GM12874 (cell line): ENCODE measurements around the gene ZNF423.

Experiments
- TF ChIP-seq, protein P1 (sequence below): IDR thresholded peaks from 2 replicates; pipeline ENCODE4 v1.5.1; 2011; ENCODE audit warnings: low read depth, mild to moderate bottlenecking, control low read depth, low read length, moderate library complexity; ENCODE audit not compliant: insufficient read depth

ZNF423 gene

DNA sequence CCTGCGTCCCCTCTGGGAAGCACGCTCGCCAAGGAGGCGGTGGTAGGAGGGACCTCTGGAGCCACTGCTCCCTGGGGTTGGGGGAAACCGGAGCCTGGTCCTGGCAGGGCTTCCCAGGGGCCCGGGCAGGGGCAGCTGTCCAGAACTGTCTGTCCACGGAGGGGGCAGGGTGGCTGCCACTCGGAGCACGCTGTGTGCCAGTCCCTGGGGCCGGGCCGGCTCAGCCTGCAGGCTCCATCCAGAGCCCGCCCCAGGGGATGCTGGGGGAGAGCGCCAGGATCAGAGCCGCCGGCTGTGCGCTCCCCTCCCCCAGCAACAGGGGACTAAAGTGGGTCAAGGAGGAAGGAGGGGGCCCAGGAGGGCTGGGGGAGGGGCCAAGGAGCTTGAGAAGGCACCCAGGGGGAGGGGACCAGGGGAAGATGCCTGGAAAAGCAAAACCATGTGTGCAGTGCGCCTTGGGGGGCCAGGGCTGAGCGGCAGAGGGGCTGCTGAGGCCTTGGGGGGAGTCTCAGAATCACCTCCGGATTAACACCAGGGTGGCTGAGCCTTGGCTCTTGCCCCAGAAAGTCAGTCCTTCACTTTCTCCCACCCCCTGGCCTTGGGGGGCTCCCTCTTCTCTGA is 21.3 kb downstream of the ZNF423 start:
- TF ChIP-seq, protein P1, sequence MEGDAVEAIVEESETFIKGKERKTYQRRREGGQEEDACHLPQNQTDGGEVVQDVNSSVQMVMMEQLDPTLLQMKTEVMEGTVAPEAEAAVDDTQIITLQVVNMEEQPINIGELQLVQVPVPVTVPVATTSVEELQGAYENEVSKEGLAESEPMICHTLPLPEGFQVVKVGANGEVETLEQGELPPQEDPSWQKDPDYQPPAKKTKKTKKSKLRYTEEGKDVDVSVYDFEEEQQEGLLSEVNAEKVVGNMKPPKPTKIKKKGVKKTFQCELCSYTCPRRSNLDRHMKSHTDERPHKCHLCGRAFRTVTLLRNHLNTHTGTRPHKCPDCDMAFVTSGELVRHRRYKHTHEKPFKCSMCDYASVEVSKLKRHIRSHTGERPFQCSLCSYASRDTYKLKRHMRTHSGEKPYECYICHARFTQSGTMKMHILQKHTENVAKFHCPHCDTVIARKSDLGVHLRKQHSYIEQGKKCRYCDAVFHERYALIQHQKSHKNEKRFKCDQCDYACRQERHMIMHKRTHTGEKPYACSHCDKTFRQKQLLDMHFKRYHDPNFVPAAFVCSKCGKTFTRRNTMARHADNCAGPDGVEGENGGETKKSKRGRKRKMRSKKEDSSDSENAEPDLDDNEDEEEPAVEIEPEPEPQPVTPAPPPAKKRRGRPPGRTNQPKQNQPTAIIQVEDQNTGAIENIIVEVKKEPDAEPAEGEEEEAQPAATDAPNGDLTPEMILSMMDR: no peak

DNA sequence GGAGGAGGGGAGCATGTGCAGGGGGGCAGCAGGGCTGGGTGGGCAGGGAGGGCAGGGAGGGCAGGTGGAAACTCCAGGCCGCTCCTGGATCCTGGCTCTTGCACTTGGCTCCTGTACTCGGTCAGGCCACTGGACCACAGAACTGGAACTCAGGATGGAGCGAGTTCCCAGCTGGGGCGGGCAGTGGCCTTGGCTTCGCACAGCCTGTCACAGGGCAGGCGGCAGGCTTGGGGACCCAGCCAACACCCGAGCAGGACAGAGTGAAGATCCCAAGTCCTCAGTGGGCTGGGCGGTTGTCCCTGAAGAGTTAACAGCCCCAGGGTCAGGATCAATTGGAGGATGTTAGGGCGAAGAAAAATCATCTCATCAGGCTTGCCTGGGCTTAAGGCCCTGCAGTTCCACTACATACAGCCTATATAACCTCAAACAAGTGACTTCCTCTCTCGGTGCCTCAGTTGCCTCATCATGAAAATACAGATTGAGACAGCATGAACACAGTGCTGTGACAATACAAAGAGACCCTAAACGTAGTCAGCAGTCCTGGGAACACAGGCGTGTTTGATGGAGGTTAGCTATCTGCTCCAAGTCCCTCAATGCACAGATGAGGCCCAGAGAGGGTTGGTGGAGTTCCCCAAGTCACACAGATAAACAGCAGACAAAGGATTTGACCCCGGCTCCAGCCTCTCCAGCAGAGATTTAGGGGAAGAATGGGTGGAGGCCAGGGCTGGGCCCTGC is 21.9 kb downstream of the ZNF423 start:
- TF ChIP-seq, protein P1: no peak

DNA sequence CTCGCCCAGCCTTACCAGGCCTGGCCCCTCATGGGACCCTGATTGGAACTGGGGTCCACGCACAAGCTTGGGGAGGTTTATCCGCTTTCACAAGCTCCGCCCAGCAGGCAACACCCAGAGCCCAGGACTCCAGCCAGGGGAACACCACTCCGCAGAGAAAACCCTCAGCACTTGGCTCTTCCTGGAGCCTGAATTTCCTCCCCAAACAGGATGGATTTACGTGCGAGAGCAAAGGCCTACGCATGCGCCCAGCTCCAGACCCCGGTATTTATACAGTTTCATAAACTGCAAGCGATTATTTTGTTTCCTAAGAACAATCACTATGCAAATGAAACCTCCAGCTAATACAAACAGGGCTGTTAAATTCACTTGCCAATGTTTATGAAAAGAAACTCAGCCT is 22.8 kb downstream of the ZNF423 start:
- TF ChIP-seq, protein P1: no peak

DNA sequence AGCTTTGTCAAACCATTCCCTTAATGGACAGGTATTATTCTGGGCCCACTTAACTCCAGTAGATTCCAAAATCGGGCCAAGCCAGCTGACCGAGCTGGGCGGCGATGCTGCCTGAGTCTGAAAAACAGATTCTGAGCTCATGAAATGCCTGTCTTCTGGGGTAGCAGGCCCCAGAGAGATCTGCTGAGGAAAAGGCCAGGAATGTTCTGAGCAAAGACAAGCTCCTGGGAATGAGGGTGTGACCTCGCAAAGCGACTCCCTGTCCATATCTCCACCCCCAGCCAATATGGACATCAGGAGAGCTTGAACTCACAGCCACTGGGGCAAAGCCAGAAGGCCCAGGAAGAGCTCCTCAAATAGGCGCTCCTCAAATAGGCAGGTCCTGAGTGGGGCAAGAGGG is 23.7 kb downstream of the ZNF423 start:
- TF ChIP-seq, protein P1: no peak

DNA sequence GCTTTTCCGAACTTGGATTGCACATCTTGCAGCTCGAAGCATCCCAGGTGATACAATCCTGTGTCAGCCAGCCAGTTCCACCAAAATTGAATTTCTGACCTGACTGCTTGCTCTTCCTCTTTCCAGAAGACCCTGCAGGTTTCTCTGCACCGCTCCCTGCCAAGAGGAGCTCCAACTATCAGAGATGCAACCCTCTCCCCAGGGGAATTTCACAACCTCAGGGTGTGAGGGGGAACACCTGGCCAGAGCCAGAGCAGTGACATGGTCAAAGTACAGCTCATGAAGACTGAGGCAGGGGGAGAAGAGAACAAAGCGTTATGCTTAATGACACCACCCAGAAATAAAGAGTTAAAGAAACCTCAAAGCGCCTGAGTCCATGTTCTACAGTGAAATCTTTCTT is 25.0 kb downstream of the ZNF423 start:
- TF ChIP-seq, protein P1: no peak

DNA sequence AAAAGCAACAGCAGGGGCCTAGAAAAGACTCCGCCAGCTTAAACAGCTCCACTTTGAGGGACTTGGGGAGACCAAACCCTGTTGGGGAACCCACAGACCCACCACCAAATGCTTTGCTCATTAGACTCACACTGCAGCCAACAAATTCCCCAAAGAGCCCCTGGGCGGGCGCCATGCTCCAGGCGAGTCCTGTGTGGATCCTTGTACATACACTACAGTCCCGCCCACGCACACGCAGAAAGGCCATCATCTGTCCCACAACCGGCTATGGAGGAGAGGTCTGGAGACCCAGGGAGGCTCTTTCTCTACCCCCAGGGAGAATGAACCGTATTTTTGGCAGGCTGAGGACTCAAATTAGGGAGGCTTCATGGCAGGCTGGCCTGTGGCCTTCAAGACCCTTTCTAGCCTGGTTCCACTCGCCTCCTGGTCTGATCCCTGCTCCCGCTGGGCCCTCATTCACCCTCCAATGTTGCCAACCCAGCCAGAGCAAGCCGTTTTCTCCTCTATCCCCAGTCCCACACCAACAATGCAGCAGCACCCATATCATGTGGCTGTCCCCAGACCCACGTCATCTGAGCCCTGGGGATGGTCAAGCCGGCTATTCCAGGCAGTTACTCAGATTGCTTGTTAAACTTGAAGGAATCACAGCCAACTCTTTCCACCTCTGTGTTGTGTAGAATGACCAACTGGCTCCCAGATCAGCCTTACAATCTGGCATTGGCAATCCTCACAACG is 27.2 kb downstream of the ZNF423 start:
- TF ChIP-seq, protein P1: no peak

DNA sequence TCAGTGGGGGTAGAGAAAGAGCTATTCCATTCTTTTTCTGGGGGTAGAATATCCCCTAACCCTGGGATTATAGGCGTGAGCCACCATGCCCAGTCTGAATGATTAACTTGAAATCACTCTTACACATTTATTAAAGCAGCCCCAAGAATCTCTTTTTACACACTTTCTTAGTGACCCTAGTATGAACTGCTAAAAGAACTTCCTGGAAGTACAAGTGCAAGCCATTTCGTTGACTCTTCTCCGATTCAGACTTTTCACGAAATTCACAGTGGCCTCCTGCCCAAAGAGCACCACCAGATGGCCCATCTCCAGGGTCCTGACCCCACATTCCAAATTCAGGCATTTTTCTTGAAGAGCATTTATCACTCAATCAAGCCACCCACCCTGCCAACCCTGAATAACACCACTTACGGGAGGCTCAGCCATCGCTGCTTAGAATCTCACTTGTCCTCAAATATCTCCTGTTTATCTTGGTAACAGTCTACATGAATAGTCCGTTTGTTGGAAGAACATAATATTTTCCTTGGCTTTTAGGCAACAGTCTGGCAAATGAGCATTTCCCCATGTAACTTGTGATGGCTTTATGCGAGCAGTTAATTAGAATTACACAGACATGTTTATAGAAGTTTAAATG is 28.0 kb downstream of the ZNF423 start:
- TF ChIP-seq, protein P1: no peak
